H1 (cell line): ENCODE results near the gene HMGB4. TPM values are rescaled to one million over a fixed set of nuclear protein-coding genes. Genes with fewer than 3 reads are reported as not detected.

Source experiments
- GTF2F1 ChIP-seq: IDR thresholded peaks from 2 replicates; pipeline ENCODE4 v1.6.1; 2012; ENCODE audit warnings: low read depth, low read length, improper control_type of control experiment, borderline replicate concordance
- POLR2A ChIP-seq, 2 experiments: IDR thresholded peaks; 1 replicate in 1 of 2; 2 replicates in 1 of 2; pipeline ENCODE4 v1.6.1; 2011; ENCODE audit warnings: low read depth in 2 of 2, low read length in 2 of 2, mild to moderate bottlenecking in 2 of 2; ENCODE audit errors: control extremely low read depth in 1 of 2
- RAD21 ChIP-seq, 2 experiments: IDR thresholded peaks in 1 of 2; conservative IDR thresholded peaks in 1 of 2; 2 replicates each; pipeline ENCODE4 v1.6.1; 2011; ENCODE audit warnings: low read depth in 2 of 2, low read length in 2 of 2, improper control_type of control experiment in 1 of 2, inconsistent platforms in 1 of 2, mild to moderate bottlenecking in 1 of 2, moderate library complexity in 1 of 2
- polyA plus RNA-seq, 7 experiments: library from polyadenylated mRNA; depleted of rRNA in 3 of 7; stranded (reverse) in 5 of 7; unstranded in 2 of 7; fragments of >200 nt in 5 of 7; fragments of 200-250 nt in 2 of 7; gene quantifications; 1 replicate in 5 of 7; 2 replicates in 1 of 7; 4 replicates in 1 of 7; pipeline versions ENCODE4 v1.2.1 to v1.2.3, GENCODE V29; 2011 to 2013; ENCODE audit warnings: missing spikeins in 2 of 7, mixed read lengths in 2 of 7
- total RNA-seq: library from RNA; stranded (reverse); fragmentation: NEBNext Ultra II Directional; extraction: Animal tissue kit (Norgen Biotek cat#: 25700); gene quantifications from 2 replicates; pipeline ENCODE4 v1.2.1, GENCODE V29; 2021
- TF ChIP-seq, protein P1 (sequence below): IDR thresholded peaks from 2 replicates; pipeline ENCODE4 v1.6.1; 2011; ENCODE audit warnings: low read length, improper control_type of control experiment
- TF ChIP-seq, protein P2 (sequence below): IDR thresholded peaks from 2 replicates; pipeline ENCODE4 v1.6.1; 2012; ENCODE audit warnings: low read length, inconsistent platforms

Gene HMGB4
- total and polyA plus RNA-seq, 2 of the 8 experiments (the other 6 are each of a cell fraction or from before 2014, with no cell fraction given): not detected

DNA sequence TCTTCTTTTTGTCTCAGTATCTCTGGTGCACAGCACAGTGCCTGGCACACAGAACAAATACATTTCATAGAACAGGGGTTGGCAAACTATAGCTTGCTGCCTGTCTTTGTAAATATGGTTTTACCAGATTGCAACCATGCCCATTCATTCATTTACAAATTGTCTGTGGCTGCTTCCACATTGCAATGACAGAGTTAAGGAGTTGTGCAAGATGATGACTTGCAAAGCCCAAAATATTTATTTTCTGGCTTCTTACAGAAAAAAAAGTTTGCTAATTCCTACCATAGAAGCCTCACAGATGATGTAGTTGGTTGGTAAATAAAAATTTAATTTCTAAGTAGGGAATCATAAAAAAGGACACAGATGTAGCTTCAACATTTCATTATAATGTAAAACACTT, 11.2 kb upstream of the HMGB4 start (continued):
- TF ChIP-seq, protein P1, sequence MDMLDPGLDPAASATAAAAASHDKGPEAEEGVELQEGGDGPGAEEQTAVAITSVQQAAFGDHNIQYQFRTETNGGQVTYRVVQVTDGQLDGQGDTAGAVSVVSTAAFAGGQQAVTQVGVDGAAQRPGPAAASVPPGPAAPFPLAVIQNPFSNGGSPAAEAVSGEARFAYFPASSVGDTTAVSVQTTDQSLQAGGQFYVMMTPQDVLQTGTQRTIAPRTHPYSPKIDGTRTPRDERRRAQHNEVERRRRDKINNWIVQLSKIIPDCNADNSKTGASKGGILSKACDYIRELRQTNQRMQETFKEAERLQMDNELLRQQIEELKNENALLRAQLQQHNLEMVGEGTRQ: no peak
- TF ChIP-seq, protein P2, sequence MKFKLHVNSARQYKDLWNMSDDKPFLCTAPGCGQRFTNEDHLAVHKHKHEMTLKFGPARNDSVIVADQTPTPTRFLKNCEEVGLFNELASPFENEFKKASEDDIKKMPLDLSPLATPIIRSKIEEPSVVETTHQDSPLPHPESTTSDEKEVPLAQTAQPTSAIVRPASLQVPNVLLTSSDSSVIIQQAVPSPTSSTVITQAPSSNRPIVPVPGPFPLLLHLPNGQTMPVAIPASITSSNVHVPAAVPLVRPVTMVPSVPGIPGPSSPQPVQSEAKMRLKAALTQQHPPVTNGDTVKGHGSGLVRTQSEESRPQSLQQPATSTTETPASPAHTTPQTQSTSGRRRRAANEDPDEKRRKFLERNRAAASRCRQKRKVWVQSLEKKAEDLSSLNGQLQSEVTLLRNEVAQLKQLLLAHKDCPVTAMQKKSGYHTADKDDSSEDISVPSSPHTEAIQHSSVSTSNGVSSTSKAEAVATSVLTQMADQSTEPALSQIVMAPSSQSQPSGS: no peak
- TF ChIP-seq GTF2F1 (no peak), POLR2A (IDR thresholded peaks at IDR 0.05; ENCODE audit: control extremely low read depth in 1 of 2, low read depth in 2 of 2, low read length in 2 of 2) (no peak), RAD21 (IDR thresholded peaks at IDR 0.05 in 1 of 2, conservative IDR thresholded peaks at IDR 0.05 in 1 of 2; ENCODE audit: low read depth in 2 of 2, low read length in 2 of 2) (no peak)
